ENCODE data around the gene ADCY10. TPM values are rescaled to one million over a fixed set of nuclear protein-coding genes. Genes with fewer than 3 reads are reported as not detected.

Gene ADCY10
- total and polyA plus RNA-seq, 2 experiments from 2014 or later, result 0.93 to 1.5 TPM

DNA sequence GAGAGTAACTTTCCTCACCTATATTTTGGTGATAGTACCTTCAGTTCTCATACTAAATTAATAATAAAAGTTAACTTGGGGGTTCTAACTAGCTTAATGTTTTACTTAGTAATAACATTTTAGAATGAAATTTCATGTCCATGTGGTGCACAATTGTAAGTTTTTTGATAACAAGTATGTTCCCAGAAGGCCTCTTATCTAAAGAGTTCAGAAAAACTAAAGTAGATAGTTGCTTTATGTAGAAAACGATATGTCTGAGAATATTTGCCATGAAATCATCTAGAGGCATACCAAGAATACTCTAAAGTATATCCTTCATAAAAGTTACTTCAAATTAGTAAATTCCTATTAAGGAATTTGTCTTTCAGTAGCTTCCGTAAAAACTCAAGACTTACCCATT lies 10.2 kb upstream of the ADCY10 start:
- Histone ChIP-seq H3K4me2 (no peak overlapping the region), H3K27me3 (no peaks in the 10 kb centered on the region), H3K36me3 (replicated peaks; ENCODE audit: insufficient read depth, low read depth) (no peaks in the 10 kb centered on the region), H3K27ac (peak overlapping the region; percentile 16), H2AFZ (no peak overlapping the region), H3K9me3 (ENCODE audit: low read depth) (no peaks in the 10 kb centered on the region), H3K4me3 (no peak overlapping the region), H3K4me1 (ENCODE audit: insufficient read depth) (peaks cover 22% of the 10 kb centered on the region), H4K20me1 (ENCODE audit: insufficient read depth, poor library complexity, severe bottlenecking) (no peaks in the 10 kb centered on the region), H3K79me2 (peaks cover 84% of the 10 kb centered on the region), H3K9me2 (replicated peaks; ENCODE audit: insufficient read depth) (no peaks in the 10 kb centered on the region)
- no peak for DNase-seq (ENCODE audit: low spot score)
- no peak for TF ChIP-seq EZH2 (IDR thresholded peaks at IDR 0.05; ENCODE audit: borderline replicate concordance)
- no peak for TF ChIP-seq EZH2phosphoT487 (IDR thresholded peaks at IDR 0.05; ENCODE audit: low read depth, severe bottlenecking, unreplicated experiment)
- TF ChIP-seq, protein P1, sequence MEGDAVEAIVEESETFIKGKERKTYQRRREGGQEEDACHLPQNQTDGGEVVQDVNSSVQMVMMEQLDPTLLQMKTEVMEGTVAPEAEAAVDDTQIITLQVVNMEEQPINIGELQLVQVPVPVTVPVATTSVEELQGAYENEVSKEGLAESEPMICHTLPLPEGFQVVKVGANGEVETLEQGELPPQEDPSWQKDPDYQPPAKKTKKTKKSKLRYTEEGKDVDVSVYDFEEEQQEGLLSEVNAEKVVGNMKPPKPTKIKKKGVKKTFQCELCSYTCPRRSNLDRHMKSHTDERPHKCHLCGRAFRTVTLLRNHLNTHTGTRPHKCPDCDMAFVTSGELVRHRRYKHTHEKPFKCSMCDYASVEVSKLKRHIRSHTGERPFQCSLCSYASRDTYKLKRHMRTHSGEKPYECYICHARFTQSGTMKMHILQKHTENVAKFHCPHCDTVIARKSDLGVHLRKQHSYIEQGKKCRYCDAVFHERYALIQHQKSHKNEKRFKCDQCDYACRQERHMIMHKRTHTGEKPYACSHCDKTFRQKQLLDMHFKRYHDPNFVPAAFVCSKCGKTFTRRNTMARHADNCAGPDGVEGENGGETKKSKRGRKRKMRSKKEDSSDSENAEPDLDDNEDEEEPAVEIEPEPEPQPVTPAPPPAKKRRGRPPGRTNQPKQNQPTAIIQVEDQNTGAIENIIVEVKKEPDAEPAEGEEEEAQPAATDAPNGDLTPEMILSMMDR (IDR thresholded peaks at IDR 0.05; ENCODE audit: poor library complexity), result no peak
- WGBS (ENCODE audit: low lambda C conversion rate, missing lambda C conversion rate), result 81% methylated on average over 2 of the region's 2 CpGs

DNA sequence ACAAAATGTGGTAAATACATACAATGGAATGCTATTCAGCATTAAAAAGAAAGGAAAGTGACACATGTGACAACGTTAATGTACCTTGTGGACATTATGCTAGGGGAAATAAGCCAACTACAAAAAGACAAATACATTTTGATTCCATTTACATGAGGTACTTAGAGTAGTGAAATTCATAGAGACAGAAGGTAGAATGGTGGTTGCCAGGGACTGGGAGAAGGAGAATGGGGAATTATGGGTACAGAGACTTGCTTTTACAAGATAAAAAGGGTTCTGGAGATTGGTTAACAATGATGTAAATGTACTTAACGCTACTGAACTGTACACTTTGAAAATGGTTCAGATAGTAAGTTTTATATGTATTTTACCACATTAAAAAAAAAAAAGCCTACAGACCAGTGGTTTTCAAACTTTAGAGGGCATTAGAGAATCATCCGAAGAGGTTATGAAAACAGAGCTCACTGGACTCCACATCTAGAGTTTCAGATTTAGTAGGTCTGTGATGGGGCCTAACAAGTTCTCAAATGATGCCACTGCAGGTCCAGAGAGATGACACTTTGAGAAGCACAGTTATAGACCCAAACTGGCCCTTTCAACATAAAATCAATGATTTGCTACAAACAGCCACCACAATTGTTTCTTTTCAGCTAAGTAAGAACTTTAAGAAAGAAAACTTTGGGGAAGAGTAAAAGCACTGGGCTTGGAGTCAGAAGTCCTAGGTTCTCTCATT lies 9.6 kb upstream of the ADCY10 start:
- Histone ChIP-seq H4K20me1 (ENCODE audit: insufficient read depth, poor library complexity, severe bottlenecking) (no peaks in the 10 kb centered on the region), H3K36me3 (replicated peaks; ENCODE audit: insufficient read depth, low read depth) (no peaks in the 10 kb centered on the region), H3K4me2 (no peak overlapping the region), H3K9me2 (replicated peaks; ENCODE audit: insufficient read depth) (no peaks in the 10 kb centered on the region), H3K27ac (peak overlapping the region; percentile 25), H3K27me3 (no peaks in the 10 kb centered on the region), H3K9me3 (ENCODE audit: low read depth) (no peaks in the 10 kb centered on the region), H2AFZ (no peak overlapping the region), H3K4me3 (no peak overlapping the region), H3K79me2 (peaks cover 83% of the 10 kb centered on the region), H3K4me1 (ENCODE audit: insufficient read depth) (peaks cover 18% of the 10 kb centered on the region)
- 88% methylated on average over 3 of the region's 3 CpGs for WGBS (ENCODE audit: low lambda C conversion rate, missing lambda C conversion rate)
- DNase-seq (ENCODE audit: low spot score), result no peak
- TF ChIP-seq EZH2 (IDR thresholded peaks at IDR 0.05; ENCODE audit: borderline replicate concordance) (no peak), EZH2phosphoT487 (IDR thresholded peaks at IDR 0.05; ENCODE audit: low read depth, severe bottlenecking, unreplicated experiment) (no peak)
- TF ChIP-seq, protein P1 (IDR thresholded peaks at IDR 0.05; ENCODE audit: poor library complexity), result no peak

DNA sequence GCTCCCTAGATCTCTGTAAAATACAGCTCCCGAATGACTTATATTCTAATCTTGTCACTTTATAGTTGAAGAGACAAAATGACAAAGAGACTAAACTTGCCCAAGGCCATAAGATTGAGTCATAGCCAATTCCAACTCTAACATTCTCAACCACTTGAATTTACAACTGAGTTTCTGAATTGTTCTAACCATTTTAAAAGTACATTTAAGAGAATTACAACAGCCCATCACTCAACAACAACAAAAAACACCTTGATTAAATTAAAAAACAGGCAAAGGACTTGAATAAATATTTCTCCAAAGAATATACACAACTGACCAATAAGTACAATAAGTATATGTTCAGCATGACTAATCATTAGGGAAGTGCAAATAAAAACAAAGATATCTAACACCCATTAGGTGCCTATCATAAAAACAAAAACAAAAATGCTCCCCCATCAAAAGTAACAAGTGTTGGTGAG lies 8.7 kb upstream of the ADCY10 start:
- H3K9me2 ChIP-seq (replicated peaks; ENCODE audit: insufficient read depth), result no peaks in the 10 kb centered on the region
- TF ChIP-seq EZH2phosphoT487 (IDR thresholded peaks at IDR 0.05; ENCODE audit: low read depth, severe bottlenecking, unreplicated experiment) (no peak), EZH2 (IDR thresholded peaks at IDR 0.05; ENCODE audit: borderline replicate concordance) (no peak)
- TF ChIP-seq, protein P1 (IDR thresholded peaks at IDR 0.05; ENCODE audit: poor library complexity), result no peak
- no peak overlapping the region for H3K4me3 ChIP-seq
- H3K36me3 ChIP-seq (replicated peaks; ENCODE audit: insufficient read depth, low read depth), result no peaks in the 10 kb centered on the region
- no peaks in the 10 kb centered on the region for H3K9me3 ChIP-seq (ENCODE audit: low read depth)
- H3K27ac ChIP-seq, result peak overlapping the region; percentile 25
- H3K79me2 ChIP-seq, result peaks cover 77% of the 10 kb centered on the region
- peaks cover 18% of the 10 kb centered on the region for H3K4me1 ChIP-seq (ENCODE audit: insufficient read depth)
- no peak for DNase-seq (ENCODE audit: low spot score)
- H4K20me1 ChIP-seq (ENCODE audit: insufficient read depth, poor library complexity, severe bottlenecking), result no peaks in the 10 kb centered on the region
- H3K4me2 ChIP-seq, result peak overlapping the region; percentile 18
- H3K27me3 ChIP-seq, result no peaks in the 10 kb centered on the region
- 57% methylated on average over 1 of the region's 1 CpG for WGBS (ENCODE audit: low lambda C conversion rate, missing lambda C conversion rate)
- H2AFZ ChIP-seq, result no peak overlapping the region

Data from hepatocyte (in vitro differentiated cells).